ENCODE measurements around the gene NAA35. TPM values are rescaled to one million over a fixed set of nuclear protein-coding genes. Genes with fewer than 3 reads are reported as not detected.

NAA35 gene
- total and polyA plus RNA-seq, 9 of the 15 experiments (the other 6 are each of a cell fraction or from before 2014, with no cell fraction given), result 17.7 to 43.9 (median 29.0) TPM

- in situ Hi-C loops (cut with MboI), result no loop called here
- CTCF ChIA-PET (ENCODE audit: low intra/inter-chr PET ratio), result no interaction called here
- 85% methylated on average over 2 of the region's 2 CpGs for WGBS (ENCODE audit: insufficient coverage, low coverage, missing lambda C conversion rate)
Observed at GRCh38 chr9:85944672-85945071, 3.7 kb downstream of the NAA35 start.

More at GRCh38 chr9:85944672-85945071, 3.7 kb downstream of the NAA35 start:
- Histone ChIP-seq H3K4me2 (ENCODE audit: insufficient read depth, low read length) (no peak overlapping the region), H3K4me3 (no peak overlapping the region), H4K20me1 (replicated peaks; ENCODE audit: control insufficient read depth, insufficient read depth, low read length) (0 out of 2 replicates have a peak, but pooled peaks cover 5% of the 10 kb centered on the region), H3K9ac (ENCODE audit: insufficient read depth in 1 of 2, low read depth in 2 of 2, low read length in 2 of 2) (no peak overlapping the region), H2AFZ (ENCODE audit: low read depth, low read length) (no peak overlapping the region), H3K27me3 (ENCODE audit: control insufficient read depth in 2 of 2, insufficient read depth in 2 of 2, low read length in 2 of 2) (no peaks in the 10 kb centered on the region), H3K27ac (ENCODE audit: extremely low read depth, low read depth, low read length) (no peak overlapping the region), H3K36me3 (ENCODE audit: control insufficient read depth, insufficient read depth, low read length) (peaks cover 60% of the 10 kb centered on the region), H3K9me1 (ENCODE audit: control insufficient read depth, insufficient read depth, low read length) (no peaks in the 10 kb centered on the region), H3K9me3 (replicated peaks; ENCODE audit: control insufficient read depth, insufficient read depth, low read depth, low read length) (no peaks in the 10 kb centered on the region), H3K79me2 (ENCODE audit: control insufficient read depth, insufficient read depth, low read length) (peaks cover 89% of the 10 kb centered on the region), H3K4me1 (replicated peaks in 1 of 2; ENCODE audit: control insufficient read depth in 2 of 2, insufficient read depth in 2 of 2, low read length in 2 of 2) (peaks cover 3 to 12% of the 10 kb centered on the region in 2 experiments; a peak in 4 of 5 replicates)
- DNase-seq (ENCODE audit: extremely low read depth in 1 of 4, low spot score in 3 of 4), result no peak
- ATAC-seq, result no peak
- no TSS peak for BruUV-seq (replicated peaks)
- intact Hi-C loops (cut with micrococcal nuclease), result loop anchor here (10.0 kb wide), 1 partner anchor 410 kb away; the partner anchor contains the start of gene TUT7
- no peak for FAIRE-seq
- TF ChIP-seq BDP1 (IDR thresholded peaks at IDR 0.05; ENCODE audit: insufficient read depth, insufficient read length), result no peak
- TF ChIP-seq ELK1 (CRISPR knock-in tag; IDR thresholded peaks at IDR 0.05), result no peak
- no peak for TF ChIP-seq ZNF76 (CRISPR knock-in tag; IDR thresholded peaks at IDR 0.05; ENCODE audit: borderline replicate concordance)
- TF ChIP-seq HDGF (IDR thresholded peaks at IDR 0.05), result no peak
- TF ChIP-seq TAF1 (IDR thresholded peaks at IDR 0.05; ENCODE audit: control insufficient read depth, extremely low read depth, insufficient read depth, low read length, severe bottlenecking), result no peak
- TF ChIP-seq ZNF407 (IDR thresholded peaks at IDR 0.05; ENCODE audit: low read depth), result no peak
- TF ChIP-seq HNRNPUL1 (IDR thresholded peaks at IDR 0.05; ENCODE audit: low read length), result no peak
- no peak for TF ChIP-seq ERF (CRISPR knock-in tag; IDR thresholded peaks at IDR 0.05)
- no peak for TF ChIP-seq SRSF3 (IDR thresholded peaks at IDR 0.05; ENCODE audit: insufficient read depth, low read length)
- TF ChIP-seq KAT8 (IDR thresholded peaks at IDR 0.05; ENCODE audit: low read depth), result no peak
- no peak for TF ChIP-seq TRIM28 (IDR thresholded peaks at IDR 0.05)
- TF ChIP-seq IFI16 (CRISPR knock-in tag; IDR thresholded peaks at IDR 0.05), result no peak
- no peak for TF ChIP-seq NELFE (IDR thresholded peaks at IDR 0.05; ENCODE audit: insufficient read depth, insufficient read length)
- no peak for TF ChIP-seq POLR3A (IDR thresholded peaks at IDR 0.05; ENCODE audit: borderline replicate concordance, extremely low read depth, insufficient read depth, insufficient read length)
- no peak for TF ChIP-seq ZNF143 (CRISPR knock-in tag; IDR thresholded peaks at IDR 0.05)
- POLR2A ChIA-PET, result no interaction called here
